Mesendoderm (in vitro differentiated cells): ENCODE measurements around the gene LPCAT3.

Experiments
- DNase-seq: peaks from one replicate; pipeline ENCODE4 v3.0.0; 2013
- H2AK5ac ChIP-seq: 2 replicates; pipeline ENCODE4 v1.6.1; 2013; ENCODE audit warnings: low read length, inconsistent platforms
- H2BK120ac ChIP-seq: 2 replicates; pipeline ENCODE4 v1.6.1; 2013; ENCODE audit warnings: low read depth, mild to moderate bottlenecking, low read length, moderate library complexity, mixed read lengths
- H2BK15ac ChIP-seq: replicated peaks from 2 replicates; pipeline ENCODE4 v1.6.1; 2013; ENCODE audit warnings: low read depth, mild to moderate bottlenecking, moderate library complexity
- H2BK5ac ChIP-seq: 2 replicates; pipeline ENCODE4 v1.6.1; 2013; ENCODE audit warnings: low read length, inconsistent platforms
- H3K18ac ChIP-seq: 2 replicates; pipeline ENCODE4 v1.6.1; 2013; ENCODE audit warnings: mild to moderate bottlenecking, low read length, mixed read lengths
- H3K23ac ChIP-seq: one replicate; pipeline ENCODE4 v1.6.1; 2013; ENCODE audit warnings: low read length
- H3K27ac ChIP-seq: 2 replicates; pipeline ENCODE4 v1.5.1; 2013; ENCODE audit warnings: low read depth, mild to moderate bottlenecking, inconsistent platforms, low read length, moderate library complexity
- H3K27me3 ChIP-seq: 2 replicates; pipeline ENCODE4 v1.6.1; 2013; ENCODE audit warnings: low read length, control low read depth, mild to moderate bottlenecking, inconsistent platforms; ENCODE audit not compliant: insufficient read depth, poor library complexity
- H3K36me3 ChIP-seq: 2 replicates; pipeline ENCODE4 v1.6.1; 2013; ENCODE audit warnings: low read length, inconsistent platforms; ENCODE audit not compliant: control insufficient read depth, insufficient read depth
- H3K4ac ChIP-seq: one replicate; pipeline ENCODE4 v1.6.1; 2013; ENCODE audit warnings: low read depth, mild to moderate bottlenecking, low read length, moderate library complexity
- H3K4me1 ChIP-seq: 2 replicates; pipeline ENCODE4 v1.6.1; 2013; ENCODE audit warnings: low read depth, low read length, inconsistent platforms; ENCODE audit not compliant: control insufficient read depth
- H3K4me2 ChIP-seq: 2 replicates; pipeline ENCODE4 v1.6.1; 2013; ENCODE audit warnings: low read length
- H3K4me3 ChIP-seq: 2 replicates; pipeline ENCODE4 v1.5.1; 2013; ENCODE audit warnings: mild to moderate bottlenecking, low read length
- H3K56ac ChIP-seq: one replicate; pipeline ENCODE4 v1.6.1; 2013; ENCODE audit warnings: low read length
- H3K79me1 ChIP-seq: 2 replicates; pipeline ENCODE4 v1.6.1; 2013; ENCODE audit warnings: low read length, inconsistent platforms
- H3K79me2 ChIP-seq: 2 replicates; pipeline ENCODE4 v1.6.1; 2013; ENCODE audit warnings: mild to moderate bottlenecking, low read length; ENCODE audit not compliant: control insufficient read depth, insufficient read depth
- H3K9ac ChIP-seq: 2 replicates; pipeline ENCODE4 v1.6.1; 2013; ENCODE audit warnings: low read length, inconsistent platforms
- H4K5ac ChIP-seq: one replicate; pipeline ENCODE4 v1.6.1; 2013; ENCODE audit warnings: low read length
- H4K8ac ChIP-seq: one replicate; pipeline ENCODE4 v1.6.1; 2013; ENCODE audit warnings: low read depth, mild to moderate bottlenecking, control low read depth, low read length, moderate library complexity
- whole genome bisulfite sequencing: extraction: QIAGEN DNeasy Blood & Tissue Kit; methylation state at CpG from one replicate; pipeline ENCODE4 v1.1.7; 2013; ENCODE audit warnings: low lambda C conversion rate, missing lambda C conversion rate; ENCODE audit not compliant: insufficient coverage; ENCODE audit errors: extremely low coverage; 5-methylcytosine and 5-hydroxymethylcytosine counted together

Gene LPCAT3

GRCh38 chr12:7005311-7005710, 13.0 kb downstream of the LPCAT3 start:
- no peak overlapping the region for H2AK5ac ChIP-seq
- H3K4me3 ChIP-seq: no peak overlapping the region
- no peaks in the 10 kb centered on the region for H3K79me1 ChIP-seq
- no peak overlapping the region for H3K18ac ChIP-seq
- H3K4me1 ChIP-seq: no peaks in the 10 kb centered on the region
- no peak overlapping the region for H3K56ac ChIP-seq
- no peak overlapping the region for H4K5ac ChIP-seq
- H3K79me2 ChIP-seq: no peaks in the 10 kb centered on the region
- no peak overlapping the region for H2BK5ac ChIP-seq
- H2BK15ac ChIP-seq: no peak overlapping the region
- no peak overlapping the region for H3K4me2 ChIP-seq
- H3K27ac ChIP-seq: no peak overlapping the region
- no peak for DNase-seq
- H3K36me3 ChIP-seq: no peaks in the 10 kb centered on the region
- H4K8ac ChIP-seq: no peak overlapping the region
- H3K23ac ChIP-seq: no peak overlapping the region
- H3K27me3 ChIP-seq: no peaks in the 10 kb centered on the region
- no peak overlapping the region for H3K4ac ChIP-seq
- H2BK120ac ChIP-seq: no peak overlapping the region
- no CpG with 5 or more reads among the region's 2 CpGs for WGBS
- H3K9ac ChIP-seq: no peak overlapping the region

- H3K18ac ChIP-seq: no peak overlapping the region
- no peaks in the 10 kb centered on the region for H3K79me1 ChIP-seq
- no peak overlapping the region for H3K4me3 ChIP-seq
- no peaks in the 10 kb centered on the region for H3K36me3 ChIP-seq
- no peak overlapping the region for H2BK15ac ChIP-seq
- H3K4ac ChIP-seq: no peak overlapping the region
- no peak overlapping the region for H3K9ac ChIP-seq
- no peak for DNase-seq
- no peak overlapping the region for H4K8ac ChIP-seq
- H3K4me1 ChIP-seq: no peaks in the 10 kb centered on the region
- H3K4me2 ChIP-seq: no peak overlapping the region
- H3K23ac ChIP-seq: no peak overlapping the region
- H2BK5ac ChIP-seq: no peak overlapping the region
- no peaks in the 10 kb centered on the region for H3K27me3 ChIP-seq
- H3K27ac ChIP-seq: no peak overlapping the region
- H3K56ac ChIP-seq: no peak overlapping the region
- no peak overlapping the region for H2AK5ac ChIP-seq
- H2BK120ac ChIP-seq: no peak overlapping the region
- no CpG with 5 or more reads among the region's 2 CpGs for WGBS
- H4K5ac ChIP-seq: no peak overlapping the region
- no peaks in the 10 kb centered on the region for H3K79me2 ChIP-seq
Measured at GRCh38 chr12:7004840-7005239, 13.4 kb downstream of the LPCAT3 start.

GRCh38 chr12:7004287-7004803, 13.9 kb downstream of the LPCAT3 start:
- Histone ChIP-seq H3K27me3 (no peaks in the 10 kb centered on the region), H3K79me2 (no peaks in the 10 kb centered on the region), H3K4ac (no peak overlapping the region), H3K79me1 (no peaks in the 10 kb centered on the region), H2BK5ac (no peak overlapping the region), H3K4me2 (no peak overlapping the region), H3K23ac (no peak overlapping the region), H2AK5ac (no peak overlapping the region), H3K4me3 (no peak overlapping the region), H3K18ac (no peak overlapping the region), H3K27ac (no peak overlapping the region), H3K36me3 (no peaks in the 10 kb centered on the region), H4K8ac (no peak overlapping the region), H2BK120ac (no peak overlapping the region), H3K56ac (no peak overlapping the region), H3K9ac (no peak overlapping the region), H2BK15ac (no peak overlapping the region), H3K4me1 (no peaks in the 10 kb centered on the region), H4K5ac (no peak overlapping the region)
- WGBS: no CpG with 5 or more reads among the region's 2 CpGs
- DNase-seq: no peak

- H3K4me3 ChIP-seq: no peak overlapping the region
- no peak overlapping the region for H3K23ac ChIP-seq
- no peaks in the 10 kb centered on the region for H3K4me1 ChIP-seq
- H3K18ac ChIP-seq: no peak overlapping the region
- no peak overlapping the region for H3K56ac ChIP-seq
- no peak for DNase-seq
- H3K36me3 ChIP-seq: no peaks in the 10 kb centered on the region
- H3K79me2 ChIP-seq: no peaks in the 10 kb centered on the region
- H2AK5ac ChIP-seq: no peak overlapping the region
- H3K79me1 ChIP-seq: no peaks in the 10 kb centered on the region
- H2BK5ac ChIP-seq: no peak overlapping the region
- H2BK120ac ChIP-seq: no peak overlapping the region
- WGBS: no CpG with 5 or more reads among the region's 7 CpGs
- no peaks in the 10 kb centered on the region for H3K27me3 ChIP-seq
- H3K4me2 ChIP-seq: no peak overlapping the region
- no peak overlapping the region for H3K27ac ChIP-seq
- no peak overlapping the region for H2BK15ac ChIP-seq
- no peak overlapping the region for H3K4ac ChIP-seq
- no peak overlapping the region for H4K8ac ChIP-seq
- no peak overlapping the region for H4K5ac ChIP-seq
- no peak overlapping the region for H3K9ac ChIP-seq
Measured at GRCh38 chr12:7001921-7002591, 16.2 kb downstream of the LPCAT3 start.

- Histone ChIP-seq H3K4ac (no peak overlapping the region), H3K9ac (no peak overlapping the region), H4K8ac (no peak overlapping the region), H3K27ac (no peak overlapping the region), H3K79me2 (no peaks in the 10 kb centered on the region), H2BK15ac (no peak overlapping the region), H2BK120ac (no peak overlapping the region), H3K23ac (no peak overlapping the region), H2BK5ac (no peak overlapping the region), H3K4me1 (no peaks in the 10 kb centered on the region), H3K27me3 (no peaks in the 10 kb centered on the region), H4K5ac (no peak overlapping the region), H3K4me3 (no peak overlapping the region), H3K79me1 (no peaks in the 10 kb centered on the region), H3K18ac (no peak overlapping the region), H2AK5ac (no peak overlapping the region), H3K36me3 (no peaks in the 10 kb centered on the region), H3K4me2 (no peak overlapping the region), H3K56ac (no peak overlapping the region)
- DNase-seq: no peak
Measured at GRCh38 chr12:6998715-6999451, 19.4 kb downstream of the LPCAT3 start.
